ENCODE results near the gene HIVEP3. TPM values are rescaled to one million over a fixed set of nuclear protein-coding genes. Genes with fewer than 3 reads are reported as not detected.

The HIVEP3 gene
- total RNA-seq, 1 experiment from 2014 or later: not detected

GRCh38 chr1:41582351-41582750 is 336.4 kb downstream of the HIVEP3 start:
- no peaks in the 10 kb centered on the region for H3K9me3 ChIP-seq
- no peak overlapping the region for H3K4me3 ChIP-seq
- H3K27me3 ChIP-seq: no peaks in the 10 kb centered on the region
- no peaks in the 10 kb centered on the region for H3K36me3 ChIP-seq
- DNase-seq: no peak

DNA sequence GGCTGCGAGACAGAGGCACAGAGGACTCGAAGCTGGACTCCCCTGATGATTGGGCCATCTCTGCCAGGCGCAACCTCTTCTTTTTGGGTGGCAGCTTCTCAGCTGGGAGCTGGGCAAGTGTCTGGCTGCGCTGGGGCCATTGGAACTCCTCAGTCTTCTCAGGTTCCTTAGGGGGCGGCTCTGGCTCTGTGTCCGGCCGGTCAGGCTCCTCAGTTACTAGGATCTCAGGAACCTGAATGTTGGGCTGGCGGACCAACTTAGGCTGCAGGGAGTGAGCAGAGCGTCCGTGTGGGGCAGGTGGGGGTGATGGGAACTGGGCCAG is 336.8 kb downstream of the HIVEP3 start:
- Histone ChIP-seq H3K9me3 (no peaks in the 10 kb centered on the region), H3K36me3 (no peaks in the 10 kb centered on the region), H3K4me3 (no peak overlapping the region), H3K27me3 (no peaks in the 10 kb centered on the region)
- DNase-seq: no peak

- Histone ChIP-seq H3K4me3 (no peak overlapping the region), H3K27me3 (no peaks in the 10 kb centered on the region)
- DNase-seq: no peak
These were observed 337.3 kb downstream of the HIVEP3 start for GRCh38 chr1:41581216-41582003.

DNA sequence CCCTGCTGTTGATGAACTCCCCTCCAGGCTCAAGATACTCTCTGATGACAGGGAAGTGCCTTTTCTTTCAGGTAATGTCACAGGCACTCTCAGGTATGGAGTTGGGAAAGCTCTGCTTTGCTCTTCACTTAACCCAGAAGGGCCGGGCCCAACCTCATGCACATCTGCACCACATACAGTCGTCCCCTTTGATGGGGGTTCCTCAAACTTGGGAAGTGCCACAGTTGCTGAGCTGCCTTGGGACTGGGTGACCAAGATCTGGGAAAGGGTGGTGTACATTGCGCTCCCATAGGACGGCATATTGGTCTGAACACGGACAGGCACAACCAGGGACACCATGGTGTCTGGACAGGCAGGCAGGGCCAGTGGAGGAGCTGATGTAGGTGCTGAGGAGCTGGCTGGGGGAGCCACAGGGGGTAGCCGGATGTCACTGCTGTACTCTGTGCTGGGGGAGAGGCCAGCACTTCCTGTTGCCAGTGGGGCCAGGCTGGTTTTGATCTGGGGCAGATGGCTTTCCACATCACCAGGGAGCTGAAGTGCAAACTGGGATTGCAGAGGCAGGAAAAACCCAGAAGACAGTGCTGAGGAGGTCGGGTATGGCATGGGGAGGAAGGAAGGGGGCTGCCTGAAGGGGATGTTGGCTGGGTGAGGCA is 338.1 kb downstream of the HIVEP3 start:
- H3K9me3 ChIP-seq: no peaks in the 10 kb centered on the region
- H3K4me3 ChIP-seq: no peak overlapping the region

More at GRCh38 chr1:41581216-41582003, 337.3 kb downstream of the HIVEP3 start:
- H3K36me3 ChIP-seq: no peaks in the 10 kb centered on the region
- H3K9me3 ChIP-seq: no peaks in the 10 kb centered on the region

GRCh38 chr1:41580021-41580420 is 338.7 kb downstream of the HIVEP3 start:
- Histone ChIP-seq H3K4me3 (no peak overlapping the region), H3K27me3 (no peaks in the 10 kb centered on the region), H3K9me3 (no peaks in the 10 kb centered on the region), H3K36me3 (no peaks in the 10 kb centered on the region)
- no peak for DNase-seq

More for the DNA sequence above, 338.1 kb downstream of the HIVEP3 start:
- DNase-seq: no peak
- Histone ChIP-seq H3K27me3 (no peaks in the 10 kb centered on the region), H3K36me3 (no peaks in the 10 kb centered on the region)

DNA sequence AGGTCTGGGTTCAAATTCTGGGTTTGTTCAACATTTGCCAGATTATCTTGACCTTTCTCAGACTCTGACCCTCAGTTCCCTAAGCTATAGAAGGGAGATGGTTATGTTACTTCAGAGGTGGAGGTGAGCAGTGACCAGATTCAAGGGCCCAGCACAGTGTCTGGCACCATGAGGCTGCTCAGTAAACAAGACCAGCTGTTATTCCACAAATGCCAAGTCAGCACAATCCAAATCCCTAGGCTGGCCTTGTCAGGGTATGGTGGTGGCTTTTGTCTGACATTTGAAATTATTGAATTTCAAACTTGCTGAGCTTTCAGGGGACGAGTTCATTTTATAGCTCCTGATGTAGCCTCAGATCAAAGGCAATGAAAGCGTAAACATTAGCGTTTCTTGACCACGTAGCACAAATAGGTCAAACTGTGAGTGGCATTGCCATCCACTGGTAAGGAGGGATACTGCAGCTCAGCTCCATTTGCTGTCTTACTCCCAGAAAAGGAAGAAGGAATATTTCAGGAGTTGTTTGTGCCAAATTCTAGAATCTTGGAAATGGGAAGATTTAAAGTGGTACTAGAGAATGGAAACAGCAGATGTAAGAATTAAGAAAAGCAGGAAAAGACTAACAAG is 339.9 kb downstream of the HIVEP3 start:
- H3K9me3 ChIP-seq: no peaks in the 10 kb centered on the region
- H3K36me3 ChIP-seq: no peaks in the 10 kb centered on the region
- no peak for DNase-seq
- no peaks in the 10 kb centered on the region for H3K27me3 ChIP-seq
- H3K4me3 ChIP-seq: no peak overlapping the region

DNA sequence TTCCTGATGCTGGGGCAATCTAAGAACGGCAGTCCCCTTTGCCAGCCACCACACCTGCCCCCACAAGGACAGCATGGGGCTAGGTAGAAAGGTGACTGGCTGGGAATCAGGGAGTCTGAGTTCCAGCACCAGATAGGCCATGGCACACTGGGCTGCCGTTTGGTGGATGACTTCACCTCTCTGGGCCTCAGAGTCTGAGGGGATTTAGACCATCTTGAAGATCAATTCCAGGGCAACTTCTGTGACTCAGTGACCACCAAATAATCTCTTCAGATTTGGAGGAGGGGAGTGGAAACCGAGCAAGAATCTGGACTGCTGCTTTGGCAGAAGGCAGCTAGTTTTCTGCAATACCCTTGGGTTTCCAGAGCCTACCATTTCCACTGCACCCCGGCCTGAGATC is 342.1 kb downstream of the HIVEP3 start:
- no peaks in the 10 kb centered on the region for H3K9me3 ChIP-seq
- no peaks in the 10 kb centered on the region for H3K27me3 ChIP-seq
- no peak overlapping the region for H3K4me3 ChIP-seq
- no peak for DNase-seq
- no peaks in the 10 kb centered on the region for H3K36me3 ChIP-seq

DNA sequence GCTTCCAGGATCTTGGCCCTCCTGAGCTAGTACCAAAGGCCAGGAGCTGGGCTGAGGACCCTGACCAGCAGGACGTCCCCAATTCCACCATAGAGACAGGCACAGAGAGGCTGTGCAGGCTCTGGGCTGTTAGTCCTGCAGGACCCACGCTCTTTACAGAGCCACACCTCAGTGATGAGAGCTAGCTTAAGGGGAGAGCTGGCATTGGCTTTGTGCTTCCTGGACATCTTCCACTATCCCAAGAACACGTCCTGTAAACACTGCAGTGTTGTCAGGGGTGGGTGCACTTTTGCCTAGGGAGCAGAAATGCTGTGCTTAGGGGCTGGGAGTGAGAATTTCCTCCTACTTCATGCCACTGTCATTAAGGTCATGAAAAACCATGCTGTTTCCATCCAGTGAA is 342.5 kb downstream of the HIVEP3 start:
- no peaks in the 10 kb centered on the region for H3K9me3 ChIP-seq
- no peak overlapping the region for H3K4me3 ChIP-seq
- DNase-seq: no peak
- H3K36me3 ChIP-seq: no peaks in the 10 kb centered on the region
- no peaks in the 10 kb centered on the region for H3K27me3 ChIP-seq

GRCh38 chr1:41574842-41575241 is 343.9 kb downstream of the HIVEP3 start:
- DNase-seq: no peak
- Histone ChIP-seq H3K9me3 (no peaks in the 10 kb centered on the region), H3K36me3 (no peaks in the 10 kb centered on the region), H3K4me3 (no peak overlapping the region), H3K27me3 (no peaks in the 10 kb centered on the region)

DNA sequence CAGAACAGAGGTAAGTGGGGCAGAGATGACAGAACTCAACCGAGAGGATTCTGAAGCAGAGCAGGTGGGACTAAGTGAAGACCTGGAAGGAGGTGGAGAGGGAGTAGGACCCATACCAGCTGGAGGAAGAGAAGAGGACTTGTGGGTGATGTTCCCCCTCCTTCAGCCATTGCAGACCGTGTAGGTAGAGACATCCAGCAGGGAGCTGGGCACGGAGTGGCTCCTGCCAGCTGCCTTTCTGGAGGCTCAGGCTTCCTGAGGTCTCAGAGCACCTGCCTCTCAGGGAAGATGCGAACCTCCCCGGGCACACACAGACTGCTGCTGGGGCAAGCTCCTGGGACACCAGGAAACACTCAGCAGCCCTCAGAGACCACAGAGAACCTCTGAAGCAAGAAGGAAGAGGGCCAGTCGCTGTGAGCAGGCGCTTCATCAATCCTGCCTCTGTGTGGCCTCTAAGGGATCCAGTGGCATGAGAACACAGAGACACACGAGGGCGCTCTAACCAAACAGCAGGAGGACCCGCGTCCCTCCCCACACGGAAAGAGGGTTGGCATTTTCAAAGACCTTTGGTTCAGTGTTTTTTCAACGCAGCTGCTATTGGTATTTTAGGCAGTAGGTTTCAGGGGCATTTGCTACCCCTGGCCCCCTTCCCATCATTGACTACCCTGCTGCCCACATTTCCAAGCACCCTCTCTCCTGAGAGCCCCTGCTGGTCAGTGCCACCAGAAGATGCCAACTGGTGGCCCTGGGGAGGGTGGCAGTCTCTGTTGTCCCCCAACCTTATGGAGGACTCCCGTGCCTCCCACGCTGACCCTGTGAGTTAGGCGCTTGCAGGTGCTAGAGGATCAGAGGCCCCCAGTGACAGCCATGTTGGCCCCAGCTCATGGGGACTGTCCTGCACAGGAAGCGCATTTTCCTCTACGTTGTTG is 344.7 kb downstream of the HIVEP3 start:
- no peaks in the 10 kb centered on the region for H3K9me3 ChIP-seq
- no peaks in the 10 kb centered on the region for H3K27me3 ChIP-seq
- H3K36me3 ChIP-seq: no peaks in the 10 kb centered on the region
- peak; percentile 59 for DNase-seq
- H3K4me3 ChIP-seq: no peak overlapping the region

GRCh38 chr1:41573194-41573593 is 345.5 kb downstream of the HIVEP3 start:
- Histone ChIP-seq H3K27me3 (no peaks in the 10 kb centered on the region), H3K36me3 (no peaks in the 10 kb centered on the region), H3K9me3 (no peaks in the 10 kb centered on the region), H3K4me3 (no peak overlapping the region)
- no peak for DNase-seq

DNA sequence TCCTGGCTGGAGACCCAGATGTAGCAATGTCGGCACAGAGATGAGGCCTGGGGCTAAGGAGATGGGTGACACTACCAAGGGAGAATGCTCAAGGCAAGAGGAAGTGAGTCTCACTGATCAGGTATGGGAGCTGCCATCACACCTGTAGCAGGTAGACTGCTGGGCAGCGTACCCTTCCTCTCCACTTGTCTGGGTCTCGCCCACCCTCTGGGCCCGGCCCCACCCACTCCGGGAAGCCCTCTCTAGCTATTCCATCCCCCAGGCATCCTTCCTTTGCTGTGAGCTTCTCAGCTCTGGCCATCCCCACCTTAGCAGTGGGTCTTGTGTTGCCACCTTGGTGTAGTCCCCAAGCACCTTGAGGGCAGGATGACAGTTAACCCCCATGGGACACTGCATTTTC is 346.5 kb downstream of the HIVEP3 start:
- H3K27me3 ChIP-seq: no peaks in the 10 kb centered on the region
- no peaks in the 10 kb centered on the region for H3K9me3 ChIP-seq
- H3K4me3 ChIP-seq: no peak overlapping the region
- no peak for DNase-seq
- H3K36me3 ChIP-seq: no peaks in the 10 kb centered on the region

- no peaks in the 10 kb centered on the region for H3K27me3 ChIP-seq
- no peaks in the 10 kb centered on the region for H3K36me3 ChIP-seq
- H3K4me3 ChIP-seq: no peak overlapping the region
- H3K9me3 ChIP-seq: no peaks in the 10 kb centered on the region
- no peak for DNase-seq
These were observed 347.7 kb downstream of the HIVEP3 start for GRCh38 chr1:41571041-41571440.

GRCh38 chr1:41568204-41568603 is 350.5 kb downstream of the HIVEP3 start:
- no peaks in the 10 kb centered on the region for H3K36me3 ChIP-seq
- DNase-seq: no peak
- no peaks in the 10 kb centered on the region for H3K9me3 ChIP-seq
- H3K27me3 ChIP-seq: no peaks in the 10 kb centered on the region; the same call in 1 of the 2 replicates
- no peak overlapping the region for H3K4me3 ChIP-seq

GRCh38 chr1:41566969-41567368 is 351.8 kb downstream of the HIVEP3 start:
- Histone ChIP-seq H3K9me3 (no peaks in the 10 kb centered on the region), H3K36me3 (no peaks in the 10 kb centered on the region), H3K27me3 (no peaks in the 10 kb centered on the region; the same call in 1 of the 2 replicates), H3K4me3 (no peak overlapping the region)
- DNase-seq: no peak

DNA sequence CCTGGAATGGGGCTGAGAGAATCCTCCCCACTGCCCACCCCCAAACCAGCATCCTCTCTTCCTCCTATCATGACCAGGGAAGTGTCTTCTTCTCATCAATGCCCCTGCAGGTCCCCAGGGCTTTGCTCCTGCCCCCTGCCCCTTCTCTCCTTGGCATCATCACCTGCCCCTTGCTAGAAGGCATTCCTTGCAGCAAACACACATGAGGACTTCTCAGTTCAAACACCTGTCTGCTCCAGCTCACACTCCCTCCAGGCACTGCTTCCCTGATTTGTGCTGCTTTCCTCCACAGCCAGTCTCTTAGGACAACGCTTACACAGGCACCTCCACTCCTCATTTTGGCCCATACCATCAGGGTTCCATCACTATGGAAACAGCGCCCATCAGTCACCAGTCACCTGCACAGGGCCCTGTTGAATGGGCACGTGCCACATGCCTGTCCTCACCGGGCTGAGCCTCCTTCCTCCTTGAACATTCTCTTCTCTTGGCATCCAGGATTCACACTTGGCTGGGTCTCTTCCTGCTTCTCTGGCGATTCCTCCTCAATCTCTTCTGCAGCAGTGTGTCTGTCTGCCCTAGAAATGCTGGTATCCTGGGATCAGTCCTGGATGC is 352.3 kb downstream of the HIVEP3 start:
- H3K27me3 ChIP-seq: no peaks in the 10 kb centered on the region; the same call in 1 of the 2 replicates
- H3K4me3 ChIP-seq: no peak overlapping the region
- no peaks in the 10 kb centered on the region for H3K9me3 ChIP-seq
- DNase-seq: no peak
- no peaks in the 10 kb centered on the region for H3K36me3 ChIP-seq

Measured in MG63 (cell line).